ENCODE measurements around the gene BRME1.
"Not testable (repeated sequence)": the region's sequence is repeated elsewhere in the genome, so short reads cannot be mapped to it uniquely, and the experiment has no call there.

GRCh38 chr19:13851734-13852114, 54.2 kb downstream of the BRME1 start:
- TF ChIP-seq EZH2 (IDR thresholded peaks at IDR 0.05); POLR2AphosphoS5 (IDR thresholded peaks at IDR 0.05; ENCODE audit: borderline replicate concordance, low read depth, low read length); FOXP2 (optimal IDR thresholded peaks at IDR 0.05; ENCODE audit: control extremely low read depth, extremely low read length, insufficient read depth): not testable (repeated sequence)

Measured in SK-N-MC (cell line).